ENCODE data around the gene YWHAH. TPM values are rescaled to one million over a fixed set of nuclear protein-coding genes. Genes with fewer than 3 reads are reported as not detected.
A peak's percentile ranks its signal among the peaks of the same experiment; 100 is the strongest.

The YWHAH gene
- total and polyA plus RNA-seq, 2 donors (not counting 1 experiment from before 2014, with no cell fraction given): 32.6 to 51.1 TPM

- peak overlapping the region; percentile 82 to 85 for H3K27ac ChIP-seq (ENCODE audit: low read length in 2 of 2)
- peaks cover 20% of the 10 kb centered on the region for H3K79me2 ChIP-seq (ENCODE audit: control insufficient read depth, insufficient read depth, low read length)
- under 1% methylated on average over 76 of the region's 76 CpGs for WGBS (ENCODE audit: insufficient coverage)
- peak overlapping the region; percentile 67 to 78 (median 75) for H3K4me3 ChIP-seq (ENCODE audit: control extremely low read depth in 1 of 5, extremely low read depth in 1 of 5, insufficient read depth in 1 of 5, low read depth in 2 of 5, low read length in 4 of 5)
- H3K27me3 Mint-ChIP-seq: no peaks in the 10 kb centered on the region
- peaks cover 7% of the 10 kb centered on the region for H4K20me1 ChIP-seq (ENCODE audit: control insufficient read depth, insufficient read depth, low read length, poor library complexity, severe bottlenecking)
- H2AFZ ChIP-seq (ENCODE audit: insufficient read depth, low read depth, low read length, poor library complexity, severe bottlenecking): peak overlapping the region; percentile 86
- peak overlapping the region; percentile 85 for H3K9ac ChIP-seq (ENCODE audit: low read length)
- H3K9me3 ChIP-seq (ENCODE audit: control extremely low read depth in 1 of 3, control insufficient read depth in 2 of 3, insufficient read depth in 1 of 3, low read length in 2 of 3): no peaks in the 10 kb centered on the region
- H3K4me1 Mint-ChIP-seq: peaks cover 18% of the 10 kb centered on the region
- no peak overlapping the region for H3K4me3 Mint-ChIP-seq
- ChIA-PET CTCF (interaction anchor here (0.5 to 5.0 kb wide), 7 partner anchors 8 to 388 kb away, joined by 3 to 59 read pairs (median 3); partner anchors contain the start of gene PISD), POLR2A (interaction anchor here (0.6 kb wide), 1 partner anchor 145 kb away, joined by 10 read pairs; no protein-coding TSS in a partner anchor)
- peaks cover 29 to 31% of the 10 kb centered on the region in 2 donors for H3K4me1 ChIP-seq (ENCODE audit: control insufficient read depth in 2 of 2, insufficient read depth in 2 of 2, low read length in 2 of 2)
- intact Hi-C loops (cut with micrococcal nuclease): loop anchor here (1.0 to 10.0 kb wide), 9 partner anchors 25 to 1678 kb away; partner anchors contain the start of genes LIMK2, MORC2, OSM and PATZ1
- TF ChIP-seq CTCF (IDR thresholded peaks at IDR 0.05): no peak
- TF ChIP-seq EZH2 (IDR thresholded peaks at IDR 0.05; ENCODE audit: borderline replicate concordance, insufficient read depth, low read depth, low read length, poor library complexity, severe bottlenecking): no peak
- H3K9me3 Mint-ChIP-seq (ENCODE audit: insufficient read depth): no peaks in the 10 kb centered on the region
- peak overlapping the region; percentile 98 for H3K4me2 ChIP-seq (replicated peaks; ENCODE audit: low read depth, low read length, poor library complexity, severe bottlenecking)
- H3K27me3 ChIP-seq (replicated peaks in 1 of 4; ENCODE audit: control extremely low read depth in 1 of 4, control insufficient read depth in 3 of 4, insufficient read depth in 4 of 4, low read length in 3 of 4): no peaks in the 10 kb centered on the region
- peaks cover 0 to 8% of the 10 kb centered on the region in 2 experiments for H3K36me3 ChIP-seq (replicated peaks in 1 of 2; ENCODE audit: control extremely low read depth in 1 of 2, control insufficient read depth in 1 of 2, extremely low read depth in 1 of 2, insufficient read depth in 2 of 2, low read length in 1 of 2)
- DNase-seq (no peak), ATAC-seq (ENCODE audit: low read depth) (peak; percentile 16)
- peak overlapping the region; percentile 97 for H3K27ac Mint-ChIP-seq
Observed at GRCh38 chr22:31944700-31945442, 536 bp downstream of the YWHAH start.
